ENCODE measurements around the gene DSG4.

GRCh38 chr18:31428211-31428610 is 51.6 kb downstream of the DSG4 start:
- TF ChIP-seq CTCF (IDR thresholded peaks at IDR 0.05) (no peak), POLR2AphosphoS5 (IDR thresholded peaks at IDR 0.05) (no peak), POLR2A (IDR thresholded peaks at IDR 0.05) (no peak), EP300 (IDR thresholded peaks at IDR 0.05; ENCODE audit: low read depth) (no peak)

All from transverse colon (tissue), 4 donors.